GM19372 (cell line): ENCODE measurements around the gene CBLN4.

Source experiments
- ATAC-seq: cut with Tn5 transposase; IDR thresholded peaks from one replicate; pipeline ENCODE4 v1.9.1; 2021; ENCODE audit warnings: mild to moderate bottlenecking, low read depth, moderate library complexity; ENCODE audit not compliant: unreplicated experiment

CBLN4 gene

DNA sequence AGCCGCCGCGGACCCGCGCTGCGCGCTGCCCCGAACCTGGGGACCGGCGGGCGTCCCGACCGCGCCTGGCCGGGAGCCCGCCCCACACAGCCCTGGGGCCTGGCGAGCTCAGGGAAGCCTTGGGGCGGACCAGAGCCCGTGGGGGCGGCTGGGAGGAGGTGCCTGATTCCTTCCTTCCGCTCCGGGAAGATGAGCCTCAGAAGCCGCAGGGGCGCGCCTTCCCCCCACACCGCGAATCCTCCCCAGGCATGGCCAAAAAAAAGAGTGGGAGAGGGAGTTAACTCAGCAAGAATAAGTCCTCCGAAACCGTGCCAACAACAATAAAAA lies at the start of gene CBLN4:
TSS of gene CBLN4 (minus strand) at position 131 of the 327 bp plus-strand sequence. CDS start 1,348 bp downstream, outside the sequence.
- no peak for ATAC-seq

DNA sequence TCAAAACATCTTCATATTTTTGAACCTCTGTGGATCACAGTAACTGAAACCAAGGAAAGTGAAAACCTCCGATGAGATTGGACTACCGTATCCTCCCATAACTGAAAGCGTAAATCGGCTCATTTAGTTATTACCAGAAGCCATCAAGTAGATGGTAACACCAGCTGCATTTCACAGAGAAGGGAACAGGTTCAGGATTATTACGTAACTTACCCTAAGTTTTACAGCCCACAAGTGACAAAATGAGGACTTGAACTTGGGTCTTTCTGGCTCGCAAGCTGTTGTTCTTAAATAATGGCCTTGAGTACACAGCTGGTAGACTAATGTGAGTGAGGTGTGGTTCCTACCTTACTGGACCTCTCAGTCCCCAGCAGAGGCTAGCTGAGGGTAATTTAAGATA lies 37.9 kb upstream of the CBLN4 start:
- no peak for ATAC-seq

GRCh38 chr20:56032251-56032650 lies 26.9 kb upstream of the CBLN4 start:
- no peak for ATAC-seq

DNA sequence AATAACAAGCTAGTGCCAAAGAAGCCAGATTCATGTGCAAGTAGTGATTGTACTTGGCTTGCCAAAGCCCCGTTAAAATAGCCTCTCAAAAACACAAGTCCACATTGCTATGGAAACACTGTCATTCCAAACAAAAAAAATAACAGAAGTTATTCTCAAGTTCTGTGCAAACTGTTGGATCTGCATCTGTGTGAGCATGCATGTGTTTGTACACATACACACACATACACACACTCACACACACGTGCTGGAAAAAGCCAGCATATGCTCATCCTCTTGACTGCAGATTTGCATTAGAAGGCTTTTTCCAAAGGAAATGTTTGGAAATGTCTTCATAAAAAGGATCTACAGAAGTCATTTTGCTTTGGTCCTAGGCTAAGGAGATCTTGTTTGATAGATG lies 13.4 kb upstream of the CBLN4 start:
- ATAC-seq: no peak

- ATAC-seq: no peak
Measured at GRCh38 chr20:56018194-56018593, 12.9 kb upstream of the CBLN4 start.

GRCh38 chr20:56017560-56017959 lies 12.2 kb upstream of the CBLN4 start:
- ATAC-seq: no peak

DNA sequence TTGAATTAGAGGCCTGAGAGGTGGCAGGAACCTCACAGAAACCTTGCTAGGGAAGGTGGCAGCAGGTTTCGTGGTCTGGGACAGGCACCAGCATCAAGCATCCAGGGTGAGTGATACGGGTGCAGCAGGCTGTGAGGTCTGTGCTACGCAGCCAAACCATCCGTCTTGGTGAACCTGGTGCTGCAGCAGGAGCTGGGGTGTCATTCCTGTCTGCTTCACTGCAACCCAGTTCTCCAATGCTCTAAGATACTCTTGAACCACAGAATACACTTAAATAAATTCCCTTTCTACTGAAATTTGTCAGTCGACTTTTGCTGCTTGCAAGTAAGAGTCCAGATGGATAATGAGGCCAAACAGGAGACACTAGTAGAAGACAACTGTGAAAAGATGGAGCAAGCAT lies 9.7 kb upstream of the CBLN4 start:
- ATAC-seq: no peak

GRCh38 chr20:56014151-56014550 lies 8.8 kb upstream of the CBLN4 start:
- ATAC-seq: no peak

GRCh38 chr20:56004611-56005388 lies 519 bp downstream of the CBLN4 start:
- ATAC-seq: no peak

DNA sequence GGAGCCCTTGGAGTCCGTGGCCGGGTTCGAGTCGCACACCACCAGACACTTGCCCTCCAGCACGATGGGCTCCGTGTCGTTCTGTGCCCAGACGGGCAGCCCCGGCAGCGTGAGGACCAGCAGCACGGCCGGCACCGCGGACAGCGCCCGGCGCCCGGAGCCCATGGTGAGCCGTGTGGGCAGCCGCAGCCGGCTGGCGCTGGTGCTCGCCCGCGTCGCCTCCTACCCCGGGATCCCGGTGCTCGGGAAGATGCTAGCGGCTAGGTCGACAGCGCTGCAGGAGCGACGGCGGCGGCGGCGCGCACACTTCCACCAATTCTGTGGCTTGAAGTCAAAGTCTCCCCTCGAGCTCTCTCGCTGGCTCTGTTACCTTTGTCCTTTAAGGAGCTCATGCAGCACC lies 1.3 kb downstream of the CBLN4 start:
- no peak for ATAC-seq

GRCh38 chr20:56002908-56003800 lies 2.2 kb downstream of the CBLN4 start:
- no peak for ATAC-seq

DNA sequence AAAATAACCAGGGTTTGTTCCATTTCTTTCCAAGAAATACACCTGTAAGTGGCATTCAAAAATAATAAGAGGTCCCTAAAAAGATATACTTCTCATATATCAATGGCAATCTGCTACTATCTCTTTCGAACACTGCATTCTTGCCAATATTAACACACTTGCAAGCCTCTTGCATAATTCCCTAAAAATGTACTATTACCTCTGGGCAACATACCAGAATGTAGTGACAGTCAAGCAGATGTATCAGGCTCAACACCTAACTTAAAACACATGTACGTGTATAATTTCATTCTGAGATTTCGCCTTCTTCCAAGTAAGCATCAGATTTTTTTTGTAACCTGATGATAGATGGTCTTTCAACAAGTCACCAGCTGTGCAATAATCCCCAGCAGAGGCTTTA lies 3.4 kb downstream of the CBLN4 start:
- ATAC-seq: no peak

- ATAC-seq: no peak
Measured at GRCh38 chr20:56001106-56001785, 4.1 kb downstream of the CBLN4 start.

DNA sequence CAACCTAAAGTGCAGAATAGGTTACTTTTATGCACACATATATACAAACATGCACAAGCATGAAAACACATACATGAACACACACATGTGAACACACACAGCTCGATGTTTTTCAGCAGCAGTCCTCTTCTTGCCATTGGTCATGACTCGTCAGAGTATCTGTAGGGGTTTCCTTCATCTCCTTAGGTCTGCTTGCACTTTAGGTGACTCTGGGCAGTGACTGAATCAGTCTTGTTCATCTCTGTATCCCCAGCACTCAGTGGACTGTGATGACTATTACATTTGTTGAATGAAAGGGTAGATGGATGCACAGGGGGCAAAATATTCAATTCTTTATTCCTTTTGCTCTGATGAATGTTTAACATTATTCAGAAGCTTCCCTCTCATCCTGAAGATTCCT lies 26.8 kb downstream of the CBLN4 start:
- no peak for ATAC-seq

- no peak for ATAC-seq
Measured at GRCh38 chr20:55977690-55978459, 27.4 kb downstream of the CBLN4 start.

DNA sequence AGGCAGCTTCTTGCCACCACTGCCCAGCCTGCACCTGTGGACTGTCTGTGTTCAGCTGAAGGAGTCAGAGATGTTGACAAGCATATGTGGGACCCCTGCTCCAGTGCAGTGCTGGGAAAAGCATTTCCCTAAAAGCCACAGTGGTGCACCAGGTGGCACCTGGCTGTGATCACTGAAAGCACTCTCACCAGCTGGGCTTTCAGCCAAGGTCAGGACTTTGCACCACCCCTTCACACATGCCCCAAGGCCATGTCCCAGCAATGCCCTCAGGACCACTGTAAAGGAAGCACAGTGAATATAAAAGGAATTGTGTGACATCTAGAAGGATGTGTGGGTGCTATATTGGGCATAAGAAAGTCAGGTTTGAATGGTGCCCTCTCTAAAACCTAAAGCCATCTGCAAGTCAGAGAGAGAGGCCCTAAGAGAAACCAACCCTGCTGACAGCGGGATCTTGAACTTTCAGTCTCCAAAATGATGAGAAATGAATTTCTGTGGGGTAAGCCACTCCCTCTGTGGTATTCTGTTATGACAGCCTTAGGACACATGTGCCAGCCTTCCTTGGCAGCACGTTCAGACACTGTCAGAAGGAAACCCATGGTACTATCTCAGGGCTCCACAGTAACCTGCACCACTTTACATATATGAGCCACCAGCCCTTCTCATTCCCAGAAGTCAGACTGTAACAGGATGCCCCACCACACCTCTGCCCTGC lies 30.7 kb downstream of the CBLN4 start:
- ATAC-seq: no peak

DNA sequence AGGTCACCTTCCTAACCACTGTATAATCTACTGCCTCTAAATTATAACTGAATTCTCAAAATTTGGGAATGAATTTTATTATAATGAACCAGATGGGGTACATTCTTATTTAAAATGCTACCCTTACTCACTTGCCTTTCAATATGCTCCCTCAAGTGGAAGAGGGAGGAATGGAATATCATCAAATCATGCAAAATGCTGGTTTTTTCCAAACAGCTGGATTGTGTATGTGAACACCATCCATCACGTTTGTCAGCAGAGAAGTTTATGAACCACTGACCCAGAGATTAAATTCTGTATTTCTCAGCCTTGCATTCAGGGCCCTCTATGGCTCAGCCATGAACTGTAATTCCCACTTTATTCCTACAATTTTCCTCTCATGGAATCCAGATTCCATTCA lies 40.5 kb downstream of the CBLN4 start:
- no peak for ATAC-seq

DNA sequence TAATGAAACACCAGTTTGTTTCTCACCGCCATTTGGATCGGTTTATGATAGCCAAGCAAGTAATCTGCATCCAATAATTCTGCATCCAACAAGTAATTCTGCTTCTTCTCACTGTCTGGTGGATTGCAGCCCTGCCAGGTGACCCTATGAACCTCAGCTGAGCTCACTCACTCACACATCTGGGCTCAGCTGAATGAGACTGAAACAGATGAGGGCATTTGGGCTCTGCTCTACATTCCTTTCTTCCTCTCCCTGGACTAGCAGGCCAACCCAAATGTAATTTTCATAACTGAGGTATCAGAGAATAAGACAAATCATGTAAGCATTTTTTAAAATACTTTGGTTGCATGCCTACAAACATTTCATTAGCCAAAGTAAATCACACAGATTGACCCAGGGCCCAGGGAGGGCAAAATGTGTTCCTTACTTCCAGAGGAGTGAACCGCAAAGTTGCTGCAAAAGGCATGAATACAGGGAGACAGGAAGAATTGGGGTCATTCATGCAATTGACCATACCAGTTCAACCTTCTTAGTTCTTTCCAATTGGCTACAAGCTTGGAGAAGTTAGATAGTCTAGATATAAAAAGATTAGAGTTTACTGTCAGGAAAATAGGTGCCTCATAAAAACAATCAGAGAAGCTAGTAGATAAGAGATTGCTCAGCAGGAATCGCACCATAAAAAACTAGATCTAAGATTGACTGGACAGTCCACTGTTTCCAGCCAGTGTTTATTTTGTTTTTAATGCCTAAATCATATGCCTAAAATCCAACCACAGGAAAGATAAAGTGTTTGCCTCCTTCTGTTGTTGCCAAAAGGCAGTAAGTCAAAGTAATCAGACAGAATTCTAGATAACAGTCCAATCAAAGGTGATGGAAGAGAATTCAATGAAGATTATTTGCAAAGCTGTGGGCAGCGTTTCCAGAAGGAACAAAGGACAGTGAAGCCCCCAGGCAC lies 43.7 kb downstream of the CBLN4 start:
- ATAC-seq: no peak

DNA sequence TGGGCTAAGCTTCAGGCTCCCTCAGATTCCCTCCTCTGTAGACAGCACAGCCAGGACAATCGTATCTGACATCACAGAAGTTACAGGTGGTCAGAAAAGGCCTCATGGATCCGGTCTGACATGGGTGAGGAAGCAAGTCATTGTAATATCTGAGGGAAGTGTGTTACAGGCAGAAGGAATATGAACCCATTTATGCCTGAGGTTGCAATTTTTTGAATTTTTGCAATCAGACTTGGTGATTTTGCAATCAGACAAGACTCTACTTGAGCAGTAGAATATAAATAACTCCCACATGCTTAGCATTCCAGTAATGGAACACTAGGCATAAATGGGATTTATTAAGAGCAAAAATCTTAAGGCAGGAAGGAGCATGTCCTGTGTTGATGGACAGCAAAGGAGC lies 52.1 kb downstream of the CBLN4 start:
- ATAC-seq: no peak
